Ascending aorta (tissue), 2 donors: ENCODE data around the gene LINGO4. TPM values are rescaled to one million over a fixed set of nuclear protein-coding genes. Genes with fewer than 3 reads are reported as not detected.

Experiments used
- DNase-seq, 2 donors: peaks; one replicate each; pipeline ENCODE4 v3.0.0-alpha.2; 2019; ENCODE audit warnings: low spot score in 2 of 2
- H3K27ac ChIP-seq, 2 donors: fragments of 200-600 bp; sonication (generic); one replicate each; pipeline ENCODE4 v1.5.1; 2016 to 2017; ENCODE audit warnings: mild to moderate bottlenecking in 1 of 2
- H3K27me3 ChIP-seq: fragments of 200-600 bp; sonication (generic); one replicate; pipeline ENCODE4 v1.5.1; 2017
- H3K36me3 ChIP-seq, 2 donors: fragments of 200-600 bp; sonication (generic); one replicate each; pipeline ENCODE4 v1.5.1; 2016
- H3K4me1 ChIP-seq, 2 donors: fragments of 200-600 bp; sonication (generic); one replicate each; pipeline ENCODE4 v1.5.1; 2016 to 2017; ENCODE audit warnings: mild to moderate bottlenecking in 1 of 2
- H3K4me3 ChIP-seq, 2 donors: fragments of 200-600 bp; sonication (generic); one replicate each; pipeline ENCODE4 v1.5.1; 2016 to 2017; ENCODE audit warnings: mild to moderate bottlenecking in 1 of 2
- H3K9me3 ChIP-seq, 2 donors: fragments of 200-600 bp; sonication (generic); one replicate each; pipeline ENCODE4 v1.5.1; 2016
- CTCF ChIP-seq, 3 experiments: fragments of 200-600 bp in 2 of 3; fragments of 450-650 bp in 1 of 3; sonication (generic) in 2 of 3; IDR thresholded peaks; one replicate each; pipeline ENCODE4 v1.5.1; 2016 to 2019; ENCODE audit warnings: antibody characterized with exemption in 3 of 3, mild to moderate bottlenecking in 1 of 3, moderate library complexity in 1 of 3
- intact Hi-C: fragments of 100-400 bp; cut with DNase I; formaldehyde crosslinking; loops from one replicate; pipeline ENCODE4 v1.15.1; 2023
- total RNA-seq: library from RNA; depleted of rRNA; stranded (reverse); fragments of >200 nt; gene quantifications from one replicate; pipeline ENCODE4 v1.1.0, GENCODE V29; 2016

LINGO4 gene
- total RNA-seq, 1 donor from 2014 or later: not detected

DNA sequence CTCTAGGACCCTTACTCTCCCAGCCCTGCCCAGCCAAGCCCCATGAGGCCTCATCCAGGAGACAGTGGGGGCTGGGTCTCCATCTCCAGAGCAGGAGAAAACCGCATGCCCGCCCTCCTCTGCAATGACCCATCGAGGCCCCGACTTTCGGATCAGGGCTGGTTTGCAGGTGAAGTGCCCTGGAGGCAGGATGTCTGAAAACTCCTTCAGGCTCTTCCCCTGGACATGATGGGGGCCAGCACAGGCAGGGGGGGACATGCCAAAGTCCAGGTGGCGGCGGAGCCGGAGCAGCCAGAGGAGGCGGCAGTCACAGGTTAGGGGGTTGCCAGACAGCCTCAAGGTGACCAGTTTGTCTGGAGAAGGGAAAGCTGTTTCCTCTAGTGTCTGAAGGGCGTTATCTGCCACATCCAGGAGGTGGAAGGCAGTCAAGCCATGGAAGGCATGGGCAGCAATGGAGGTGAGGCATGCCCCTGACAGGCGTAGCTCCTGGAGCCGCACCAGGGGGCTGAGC lies 3.9 kb downstream of the LINGO4 start:
- DNase-seq: peak in 1 of 2 donors; percentile 37
- H3K27me3 ChIP-seq: no peaks in the 10 kb centered on the region

DNA sequence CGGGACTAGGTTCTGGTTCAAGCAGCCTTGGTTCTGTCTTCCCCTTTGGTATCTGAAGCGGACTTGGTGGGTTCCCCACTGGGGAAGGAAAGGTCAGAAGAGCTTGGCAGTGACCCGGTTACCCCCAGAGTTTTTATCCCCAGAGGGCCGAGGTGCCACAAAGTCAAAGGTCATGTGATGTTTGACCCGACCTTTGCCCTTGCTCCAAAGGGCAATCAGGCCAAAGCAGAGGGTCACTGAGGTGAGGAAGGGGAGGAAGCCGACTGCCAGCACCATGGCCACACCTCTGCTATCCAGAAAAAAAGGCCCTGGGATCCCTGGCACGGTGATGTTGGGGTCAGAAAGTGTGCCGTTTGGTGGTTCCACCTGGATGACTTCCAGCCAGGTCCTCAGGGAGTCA lies 4.4 kb downstream of the LINGO4 start:
- Histone ChIP-seq H3K4me1 (no peaks in the 10 kb centered on the region), H3K27ac (no peak overlapping the region), H3K27me3 (no peaks in the 10 kb centered on the region), H3K4me3 (no peak overlapping the region), H3K9me3 (no peaks in the 10 kb centered on the region), H3K36me3 (no peaks in the 10 kb centered on the region)
- DNase-seq: peak in 1 of 2 donors; percentile 60
- TF ChIP-seq CTCF (IDR thresholded peaks at IDR 0.05): no peak
- intact Hi-C loops: no loop called here

More for the DNA sequence above, 3.9 kb downstream of the LINGO4 start:
- Histone ChIP-seq H3K27ac (no peak overlapping the region), H3K36me3 (no peaks in the 10 kb centered on the region), H3K9me3 (no peaks in the 10 kb centered on the region), H3K4me1 (no peaks in the 10 kb centered on the region), H3K4me3 (no peak overlapping the region)
- no peak for TF ChIP-seq CTCF (IDR thresholded peaks at IDR 0.05)
- intact Hi-C loops: no loop called here

DNA sequence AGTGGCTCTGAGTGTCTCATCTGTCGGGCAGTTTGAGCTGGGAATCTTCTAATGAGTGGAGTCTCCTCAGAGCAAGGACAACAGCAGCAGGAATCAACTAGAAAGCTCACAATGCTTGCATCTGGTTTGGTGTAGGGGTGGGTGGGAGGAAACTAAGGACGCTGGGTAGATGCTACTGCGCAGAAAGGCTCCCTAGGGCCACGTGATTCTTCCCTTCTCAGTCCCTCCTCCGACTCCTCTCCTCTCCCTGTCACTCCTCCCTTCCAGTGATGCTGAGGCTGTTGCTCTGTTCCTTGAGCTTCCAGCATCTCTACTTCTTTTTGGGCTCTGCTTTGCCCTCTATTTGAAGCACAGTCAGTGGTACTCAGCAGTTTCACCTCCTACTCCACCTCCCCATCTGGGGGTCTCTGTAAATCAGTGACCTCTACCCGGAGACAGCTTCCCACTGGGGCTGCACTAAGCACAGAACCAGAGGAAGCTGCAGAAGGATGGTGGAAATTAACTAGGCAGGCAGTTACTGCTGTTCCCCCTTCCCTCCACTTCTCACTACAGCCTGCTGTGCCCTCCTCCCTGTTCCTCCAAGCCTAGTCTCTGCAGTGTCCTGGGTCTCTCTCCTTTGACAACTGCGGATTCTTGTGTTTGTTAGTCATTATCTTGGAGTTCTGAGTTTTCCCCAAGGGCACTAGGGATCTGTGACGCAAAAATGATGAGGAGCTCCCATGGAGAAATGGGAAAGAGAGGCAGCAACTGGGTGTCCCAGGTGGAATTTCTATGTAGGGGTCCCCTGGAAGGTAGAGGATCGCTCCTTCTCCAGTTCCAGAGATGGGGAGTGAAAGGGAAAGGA lies 5.8 kb downstream of the LINGO4 start:
- intact Hi-C loops: no loop called here
- no peaks in the 10 kb centered on the region for H3K9me3 ChIP-seq
- DNase-seq: no peak
- H3K4me3 ChIP-seq: no peak overlapping the region
- TF ChIP-seq CTCF (IDR thresholded peaks at IDR 0.05): no peak
- no peaks in the 10 kb centered on the region for H3K27me3 ChIP-seq
- H3K27ac ChIP-seq: no peak overlapping the region
- no peaks in the 10 kb centered on the region for H3K36me3 ChIP-seq
- H3K4me1 ChIP-seq: no peaks in the 10 kb centered on the region

DNA sequence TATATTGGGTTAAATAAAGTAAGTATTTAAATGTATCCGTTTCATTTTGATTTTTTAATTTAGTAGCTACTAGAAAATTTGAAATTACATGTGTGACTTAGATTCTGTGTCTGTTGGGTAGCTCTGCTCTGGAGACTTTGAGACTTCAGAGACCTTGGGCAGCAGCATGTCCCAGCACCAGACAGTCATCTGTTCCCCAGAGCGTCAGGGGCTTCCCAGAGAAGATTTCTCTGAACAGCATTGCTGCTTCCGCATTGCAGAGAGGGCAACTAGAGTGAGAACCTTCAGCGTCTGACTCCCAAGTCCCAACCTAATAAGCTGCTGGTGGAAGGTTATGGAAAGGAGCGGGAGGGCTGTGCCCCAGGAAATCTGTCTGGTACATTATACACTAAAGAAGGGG lies 6.6 kb downstream of the LINGO4 start:
- Histone ChIP-seq H3K36me3 (no peaks in the 10 kb centered on the region), H3K4me3 (no peak overlapping the region), H3K27ac (no peak overlapping the region), H3K27me3 (no peaks in the 10 kb centered on the region), H3K4me1 (no peaks in the 10 kb centered on the region), H3K9me3 (no peaks in the 10 kb centered on the region)
- no peak for TF ChIP-seq CTCF (IDR thresholded peaks at IDR 0.05)
- no peak for DNase-seq
- intact Hi-C loops: no loop called here

GRCh38 chr1:151790940-151791651 lies 14.1 kb downstream of the LINGO4 start:
- H3K27ac ChIP-seq: peak overlapping the region; percentile 20 to 56
- intact Hi-C loops: no loop called here

More at GRCh38 chr1:151790940-151791651, 14.1 kb downstream of the LINGO4 start:
- Histone ChIP-seq H3K4me1 (no peaks in the 10 kb centered on the region), H3K27me3 (no peaks in the 10 kb centered on the region), H3K4me3 (peak overlapping the region; percentile 63 to 92), H3K36me3 (no peaks in the 10 kb centered on the region), H3K9me3 (no peaks in the 10 kb centered on the region)
- DNase-seq: no peak
- no peak for TF ChIP-seq CTCF (IDR thresholded peaks at IDR 0.05)
